ENCODE measurements around the gene ZSWIM3. TPM values are rescaled to one million over a fixed set of nuclear protein-coding genes. Genes with fewer than 3 reads are reported as not detected.
"Not testable (repeated sequence)": the region's sequence is repeated elsewhere in the genome, so short reads cannot be mapped to it uniquely, and the experiment has no call there.

The ZSWIM3 gene
- 7.0 and 7.6 TPM in 2 replicates for polyA plus RNA-seq (2014; cell fraction: cytosol; rRNA removed)
- 6.0 and 6.8 TPM in 2 replicates for polyA plus RNA-seq (2014; cell fraction: nucleus; rRNA removed)

DNA sequence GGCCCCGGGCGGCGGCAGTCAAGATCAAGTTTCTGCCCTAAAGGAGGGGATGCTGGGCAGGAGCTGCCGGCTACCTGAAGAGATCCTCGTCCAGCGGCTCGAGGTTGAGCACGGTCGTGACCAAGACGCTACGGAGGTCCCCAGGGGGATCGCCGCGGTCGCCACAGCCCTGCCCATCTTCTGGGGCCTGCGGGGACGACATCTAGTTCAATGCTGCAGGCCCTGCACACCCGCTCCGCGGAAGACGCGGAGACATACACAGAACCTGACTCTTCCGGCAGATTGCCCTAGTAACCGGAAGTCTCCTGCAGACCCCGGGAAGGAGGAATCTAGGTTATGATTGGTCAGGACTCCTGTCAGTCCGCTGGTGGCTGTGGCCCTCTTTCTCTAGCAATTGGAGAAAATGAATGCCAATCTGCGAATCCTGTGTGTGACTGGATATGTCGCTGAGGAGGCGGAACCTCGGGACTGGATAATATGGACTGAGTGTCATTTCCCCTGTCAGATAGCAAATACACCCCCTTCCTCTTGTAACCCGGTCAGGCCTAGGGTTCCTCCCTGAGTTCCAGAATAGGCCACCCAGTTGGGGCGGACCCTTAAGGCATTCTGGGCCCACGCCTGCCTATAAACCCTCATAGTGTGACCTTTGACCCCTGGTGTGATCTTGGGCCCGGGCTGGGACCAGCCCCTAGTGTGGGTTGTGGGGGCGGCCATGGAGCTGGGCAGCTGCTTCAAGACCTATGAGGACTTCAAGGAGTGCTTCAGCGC lies at the start of gene ZSWIM3, which contains the start of gene ACOT8:
TSS of gene ZSWIM3 (plus strand) at position 501 of the 768 bp plus-strand sequence. CDS start at position 713, 212 bp downstream.
TSS of gene ACOT8 (minus strand) at position 279 of the 768 bp plus-strand sequence. CDS start at position 202, 77 bp downstream.
- peak; percentile 100 for DNase-seq (ENCODE audit: low spot score)

DNA sequence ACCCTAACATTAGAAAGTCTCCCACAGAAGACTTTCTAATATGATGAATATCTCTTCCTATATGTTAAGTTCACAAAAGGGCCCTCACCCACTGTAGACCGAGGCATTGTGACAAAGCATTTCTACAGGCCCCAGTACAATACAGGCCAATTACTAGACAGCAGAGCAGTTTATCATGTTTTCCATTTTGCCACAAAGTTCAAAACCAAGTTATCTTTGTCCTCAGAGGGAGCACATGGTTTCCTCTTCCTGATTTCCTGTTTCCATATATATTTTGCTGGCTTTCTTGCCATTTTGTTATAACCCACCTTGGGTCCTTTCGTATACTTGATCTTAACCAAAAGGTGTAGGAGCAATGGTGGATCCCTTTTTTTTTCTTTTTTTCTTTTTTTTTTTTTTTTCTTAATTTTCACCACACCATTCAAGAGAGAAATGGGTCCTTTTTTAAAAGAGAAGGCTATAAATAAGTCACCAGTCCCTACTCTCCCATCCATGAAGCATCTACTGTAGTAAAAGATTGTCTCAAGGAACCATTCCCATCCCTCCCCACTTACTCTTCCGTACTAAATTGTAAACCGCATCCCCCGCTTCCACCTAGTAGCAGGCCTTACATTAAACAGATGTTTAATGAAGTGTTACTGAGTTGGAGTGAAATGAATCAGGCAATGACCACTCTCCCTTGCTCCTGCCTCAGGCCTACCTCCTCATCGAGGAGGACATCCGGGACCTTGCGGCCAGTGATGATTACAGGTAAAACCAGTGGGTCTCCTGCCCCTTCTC lies 47.0 kb upstream of the ZSWIM3 start:
- no peak for DNase-seq (ENCODE audit: low spot score)

DNA sequence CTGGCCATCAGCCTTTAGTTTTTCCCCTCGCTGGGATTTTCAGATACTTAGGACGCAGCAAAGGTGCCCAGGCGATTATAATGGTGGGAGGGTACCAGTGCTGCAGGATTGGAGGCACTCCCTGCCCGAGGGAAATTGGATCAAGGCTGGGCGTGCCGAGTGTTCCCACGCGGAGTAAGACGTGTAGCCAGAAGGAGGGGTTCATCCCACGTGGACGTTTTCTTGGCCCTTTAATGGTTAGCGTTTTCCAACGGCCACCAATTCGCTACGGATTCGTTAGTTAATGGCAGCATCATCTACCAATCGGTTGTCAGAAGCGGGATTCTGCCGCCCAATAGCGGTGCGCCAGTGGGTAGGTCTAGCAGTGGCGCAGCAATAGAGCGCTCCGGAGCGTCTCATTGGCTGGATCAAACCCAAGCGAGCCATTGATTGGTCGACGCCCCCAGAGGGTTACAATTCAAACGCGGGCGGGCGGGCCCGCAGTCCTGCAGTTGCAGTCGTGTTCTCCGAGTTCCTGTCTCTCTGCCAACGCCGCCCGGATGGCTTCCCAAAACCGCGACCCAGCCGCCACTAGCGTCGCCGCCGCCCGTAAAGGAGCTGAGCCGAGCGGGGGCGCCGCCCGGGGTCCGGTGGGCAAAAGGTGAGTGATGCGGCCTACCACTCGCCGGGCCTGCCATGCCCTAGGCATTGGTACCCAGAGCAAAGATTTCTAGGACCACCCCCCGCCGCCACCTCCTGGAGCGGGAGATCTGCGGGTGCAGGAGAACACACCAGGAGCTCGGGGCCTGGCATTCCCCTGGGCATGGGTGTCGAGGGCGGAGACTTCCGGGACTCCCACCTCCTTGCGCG lies 45.0 kb upstream of the ZSWIM3 start, which contains the start of gene UBE2C:
TSS of gene UBE2C (plus strand) at position 488 of the 849 bp plus-strand sequence. CDS start at position 540, 52 bp downstream.
- DNase-seq (ENCODE audit: low spot score) = peak; percentile 100

DNA sequence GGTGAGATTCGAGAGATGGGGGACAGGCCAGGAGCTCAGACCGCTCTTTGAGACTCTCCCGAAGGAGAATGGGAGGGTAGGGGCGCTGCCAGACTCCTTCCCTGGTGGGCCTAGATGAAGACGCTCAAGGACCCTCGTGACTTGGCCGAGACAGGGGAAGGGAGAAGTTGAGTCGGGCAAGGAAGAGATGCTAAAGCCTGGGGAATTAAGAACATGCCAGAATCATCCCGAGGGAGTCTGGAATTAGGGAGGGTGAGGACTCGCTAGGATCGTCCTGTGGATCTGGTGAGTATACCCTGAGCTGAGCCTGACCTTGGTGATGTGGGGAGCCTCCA lies 44.4 kb upstream of the ZSWIM3 start:
- DNase-seq (ENCODE audit: low spot score) = no peak

DNA sequence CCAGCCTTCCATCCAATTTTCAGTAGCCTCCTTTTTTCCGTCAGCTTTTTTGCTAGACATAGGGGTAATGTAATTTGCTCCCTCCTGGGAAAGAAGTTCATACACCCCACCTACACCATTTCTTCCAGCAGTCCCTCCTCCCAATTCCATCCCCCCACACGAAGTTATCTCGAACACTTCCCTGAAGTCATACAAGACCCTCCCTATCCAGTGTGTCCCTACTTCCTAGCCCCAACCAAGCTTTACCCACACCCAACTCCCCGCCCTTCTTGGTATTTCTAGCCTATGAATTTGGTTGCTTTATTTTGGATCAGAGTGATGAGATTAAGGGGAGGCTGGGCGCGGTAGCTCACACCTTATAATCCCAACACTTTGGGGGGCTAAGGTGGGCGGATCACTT lies 43.9 kb upstream of the ZSWIM3 start:
- DNase-seq (ENCODE audit: low spot score) = no peak

DNA sequence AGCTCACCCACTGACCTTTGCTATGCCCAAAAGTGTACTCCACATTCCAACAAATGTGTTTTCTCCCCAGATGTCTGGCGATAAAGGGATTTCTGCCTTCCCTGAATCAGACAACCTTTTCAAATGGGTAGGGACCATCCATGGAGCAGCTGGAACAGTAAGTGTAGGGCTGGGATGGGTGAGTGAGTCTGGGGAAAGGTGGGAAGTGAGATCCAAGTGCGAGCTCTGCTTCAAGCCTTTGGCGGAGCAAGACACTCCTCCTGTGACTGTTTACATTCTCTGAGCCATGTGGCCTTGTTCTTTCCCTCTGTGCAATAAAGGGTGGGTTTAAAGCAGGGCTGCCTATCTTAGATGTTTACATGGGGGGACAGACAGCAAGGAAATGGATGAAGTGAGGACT lies 43.1 kb upstream of the ZSWIM3 start:
- no peak for DNase-seq (ENCODE audit: low spot score)

DNA sequence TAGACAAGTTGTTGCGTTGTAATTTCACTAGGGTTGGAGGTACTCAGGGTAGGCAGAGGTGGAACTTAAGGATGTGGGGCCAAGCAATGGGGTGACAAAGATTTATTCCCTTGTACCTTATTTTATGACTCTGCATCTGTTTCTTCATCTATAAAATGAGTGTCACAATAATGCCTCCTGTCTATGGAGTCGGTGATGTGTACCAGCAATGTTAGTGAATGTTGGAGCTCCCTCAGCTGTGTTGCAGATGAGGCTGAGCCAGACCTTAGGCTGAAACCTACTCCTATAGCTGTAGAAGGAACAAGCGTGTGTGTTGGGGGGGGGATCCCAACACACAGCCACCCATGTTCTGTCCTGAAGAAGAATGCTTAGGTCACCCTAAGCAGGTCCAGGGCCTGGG lies 40.5 kb upstream of the ZSWIM3 start:
- no peak for DNase-seq (ENCODE audit: low spot score)

DNA sequence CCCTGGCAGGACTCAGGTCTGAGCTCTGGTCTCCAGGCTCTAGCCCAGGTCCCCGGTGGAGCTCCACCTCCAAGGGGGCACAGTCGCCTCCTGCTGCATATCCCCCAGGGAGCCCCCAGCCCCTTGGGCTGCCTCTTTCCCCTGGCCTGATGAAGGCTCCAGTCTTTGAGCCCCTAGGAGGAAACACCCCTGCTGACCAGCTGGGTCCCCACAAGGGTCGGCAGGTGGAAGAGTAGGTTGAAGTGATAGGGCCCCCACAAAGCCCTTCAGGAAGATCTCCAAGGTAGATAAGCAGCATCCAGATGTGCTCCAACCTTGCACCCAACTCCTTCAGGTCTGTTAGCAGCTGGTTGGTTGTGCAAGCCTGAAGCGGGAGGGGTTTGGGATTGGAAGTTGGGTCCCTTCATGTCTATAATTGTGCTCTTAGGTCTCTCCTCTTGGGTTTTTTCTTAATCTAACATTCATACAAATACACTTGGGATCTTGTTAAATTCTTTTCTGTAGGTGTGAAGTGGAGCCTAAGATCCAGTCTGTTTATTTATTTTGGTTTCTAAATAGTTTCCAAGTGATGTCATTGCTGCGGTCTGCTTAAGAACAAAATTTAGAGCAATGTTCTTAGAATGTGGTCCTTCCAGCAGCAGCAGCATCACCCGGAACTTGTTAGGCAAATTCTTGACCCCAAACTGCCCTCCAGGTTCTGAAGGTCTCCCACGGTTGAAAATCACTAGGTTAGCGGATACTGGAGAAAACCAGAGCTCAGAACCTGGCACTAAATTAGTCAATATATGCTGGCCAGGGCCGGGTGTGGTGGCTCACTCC lies 39.8 kb upstream of the ZSWIM3 start:
- no peak for DNase-seq (ENCODE audit: low spot score)

DNA sequence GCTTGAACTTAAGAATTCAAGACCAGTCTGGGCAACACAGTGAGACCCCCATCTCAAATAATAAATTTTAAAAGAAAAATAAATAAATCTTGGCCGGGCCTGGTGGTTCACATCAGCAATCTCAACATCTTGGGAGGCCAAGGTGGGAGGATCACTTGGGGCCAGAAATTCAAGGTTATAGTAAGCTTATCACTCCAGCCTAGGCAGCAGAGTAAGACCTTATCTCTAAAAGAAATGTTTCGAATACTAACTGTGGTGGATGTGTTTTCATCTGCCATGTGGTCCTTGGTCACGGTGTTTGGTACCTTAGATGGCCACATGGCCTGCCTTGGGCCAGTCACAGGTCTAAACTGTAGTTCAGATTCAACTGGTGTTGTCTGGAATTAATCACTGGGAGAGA lies 39.2 kb upstream of the ZSWIM3 start:
- DNase-seq (ENCODE audit: low spot score) = no peak

DNA sequence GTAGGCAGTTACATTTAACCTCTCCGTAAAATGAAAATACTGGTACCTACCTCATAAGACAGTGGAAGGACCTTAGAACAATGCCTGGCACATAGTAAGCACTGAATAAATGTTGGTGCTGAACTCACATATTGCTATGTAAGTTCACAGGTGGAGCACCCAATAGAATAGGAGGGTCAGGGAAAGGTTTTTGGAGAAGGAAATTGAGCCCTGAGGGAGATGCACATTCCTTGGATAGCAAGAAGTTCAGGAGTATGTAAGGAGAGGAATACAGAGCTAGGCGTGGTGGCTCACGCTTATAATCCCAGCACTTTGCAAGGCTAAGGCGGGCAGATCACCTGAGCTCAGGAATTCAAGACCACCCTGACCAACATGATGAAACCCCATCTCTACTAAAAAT lies 37.9 kb upstream of the ZSWIM3 start:
- no peak for DNase-seq (ENCODE audit: low spot score)

DNA sequence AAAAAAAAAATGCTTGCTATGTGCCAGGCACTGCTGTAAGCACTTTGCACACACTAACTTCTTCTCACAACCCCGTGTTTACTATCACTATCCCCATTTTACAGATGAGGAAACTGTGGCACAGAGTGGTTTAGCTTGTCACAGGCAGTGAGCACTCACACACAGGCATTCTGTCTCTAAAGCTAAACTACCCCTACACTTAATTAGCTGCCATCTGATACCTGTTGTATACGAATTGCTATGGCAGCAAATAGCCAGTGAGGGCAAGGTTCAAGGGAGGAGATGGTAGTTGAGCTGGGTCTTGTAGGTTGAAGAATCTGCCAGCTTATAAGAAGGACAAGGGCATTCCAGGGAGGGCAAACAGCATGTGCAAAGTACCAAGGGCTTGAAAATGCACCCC lies 35.5 kb upstream of the ZSWIM3 start:
- no peak for DNase-seq (ENCODE audit: low spot score)

DNA sequence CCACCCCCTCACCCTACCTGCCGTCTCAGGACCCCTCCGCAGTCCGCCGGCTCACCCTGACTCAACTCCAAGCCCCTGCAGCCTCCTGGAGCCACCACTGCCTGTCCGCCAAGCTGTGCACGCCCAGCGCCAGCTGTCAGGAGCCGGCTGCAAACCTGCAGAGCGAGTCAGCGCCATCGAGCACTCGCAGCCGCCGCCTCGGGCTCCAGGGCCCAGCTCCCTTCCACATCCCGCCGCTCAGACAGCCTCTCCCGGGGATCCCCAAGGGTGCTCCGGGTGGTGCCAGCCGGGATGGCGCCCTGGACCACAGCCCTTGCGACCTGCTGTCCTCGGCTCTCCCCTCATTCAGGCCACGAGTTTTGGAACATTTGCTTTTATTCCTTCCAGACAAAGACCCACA lies 34.6 kb upstream of the ZSWIM3 start:
- DNase-seq (ENCODE audit: low spot score) = peak; percentile 69

DNA sequence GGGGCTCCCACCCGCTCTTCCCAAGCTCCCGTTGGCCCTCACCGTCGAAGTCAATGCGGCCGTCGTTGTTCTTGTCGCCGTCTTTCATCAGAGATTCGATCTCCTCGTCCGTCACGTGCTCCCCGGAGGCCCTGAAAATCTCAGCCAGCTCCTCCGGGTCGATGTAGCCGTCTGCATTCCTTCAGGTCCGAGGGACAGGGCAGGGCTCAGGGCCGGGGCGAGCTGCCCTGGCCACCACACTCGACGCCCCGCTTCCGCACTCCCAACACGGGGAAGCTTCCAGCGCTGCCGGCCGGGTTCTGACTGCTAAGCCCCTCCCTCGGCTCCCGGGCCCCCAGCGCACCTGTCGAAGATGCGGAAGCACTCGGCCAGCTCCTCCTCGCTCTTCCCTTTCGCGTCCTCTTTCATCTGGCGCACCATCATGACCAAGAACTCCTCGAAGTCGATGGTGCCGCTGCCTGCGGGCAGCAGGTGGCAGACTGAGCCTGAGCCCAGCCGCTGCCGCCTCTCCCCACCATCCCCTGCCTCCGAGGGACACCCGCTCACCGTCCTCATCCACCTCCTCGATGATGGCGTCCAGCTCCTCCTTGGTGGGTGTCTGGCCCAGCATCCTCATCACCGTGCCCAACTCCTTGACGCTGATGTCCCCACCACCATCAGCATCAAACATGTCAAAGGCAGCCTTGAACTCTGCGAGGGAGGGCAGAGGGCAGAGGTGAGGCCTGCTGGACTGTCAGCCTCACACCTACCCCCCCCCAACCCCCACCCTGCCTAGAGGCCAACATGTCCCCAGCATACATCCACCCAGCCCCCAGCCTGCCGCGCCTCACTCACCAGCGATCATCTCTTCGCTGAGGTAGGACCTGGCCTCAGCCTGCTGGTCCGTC lies 33.2 kb upstream of the ZSWIM3 start:
- DNase-seq (ENCODE audit: low spot score) = peak; percentile 68

DNA sequence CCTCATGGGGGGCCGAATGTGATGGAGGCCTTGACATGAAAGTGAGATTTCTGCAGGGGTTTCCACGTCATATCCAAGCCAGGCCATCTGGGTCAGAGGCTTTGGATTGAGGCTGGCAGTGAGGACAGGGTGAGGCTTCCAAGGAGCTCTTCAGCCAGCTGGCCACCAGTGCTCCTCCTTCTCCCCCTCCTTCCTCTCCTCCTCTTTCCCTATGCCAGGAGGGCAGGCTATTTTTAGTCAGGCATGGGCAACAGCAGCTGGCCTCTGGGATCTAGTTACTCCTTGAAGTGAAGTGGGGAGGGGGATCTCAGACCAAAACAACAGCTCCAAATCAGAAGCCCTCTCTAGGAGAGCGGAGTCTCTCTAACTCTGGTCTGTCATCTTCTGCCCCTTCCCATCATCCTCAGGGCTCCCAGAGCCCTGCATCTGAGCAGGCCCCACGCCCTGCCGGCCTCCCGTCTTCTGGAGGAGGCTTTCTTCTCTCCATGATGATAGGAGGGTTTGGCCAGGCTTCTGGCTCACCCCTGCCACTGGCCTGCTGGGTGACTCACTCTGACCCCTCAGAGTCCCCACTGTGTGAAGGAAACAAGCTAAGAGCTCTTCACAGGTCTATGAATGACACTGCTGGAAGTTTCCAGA lies 30.9 kb upstream of the ZSWIM3 start:
- DNase-seq (ENCODE audit: low spot score) = peak; percentile 70

DNA sequence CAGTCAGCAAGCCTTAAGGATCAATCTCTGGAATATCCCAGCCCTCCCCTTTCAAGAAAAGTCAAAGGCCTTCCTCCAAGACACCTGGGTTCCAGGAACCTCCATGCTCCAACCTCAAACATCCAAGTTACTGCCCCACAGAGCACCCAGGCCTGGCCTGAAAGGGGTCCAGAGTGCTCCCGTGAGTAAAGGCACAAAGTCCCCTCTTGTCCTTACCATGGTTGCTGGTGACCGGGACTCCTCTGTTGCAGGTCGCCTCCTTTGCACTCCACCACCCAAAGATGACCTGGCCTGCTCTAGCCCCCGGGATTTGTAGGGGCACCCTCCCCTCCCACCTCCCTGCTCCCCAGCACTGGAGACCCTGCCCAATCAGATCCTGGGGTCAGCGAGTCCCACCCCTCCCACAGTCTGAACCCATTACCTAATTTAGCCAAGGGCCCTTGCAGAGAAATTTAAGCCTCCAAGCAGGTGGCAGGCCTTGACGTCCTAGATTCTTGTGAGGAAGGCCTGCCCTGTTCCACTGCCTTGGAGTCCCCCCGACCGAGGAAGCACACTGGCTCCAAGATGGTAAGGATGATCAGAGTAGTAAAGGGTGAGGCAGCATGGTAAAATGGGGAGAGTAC lies 30.3 kb upstream of the ZSWIM3 start, which contains the start of gene TNNC2:
TSS of gene TNNC2 (minus strand) at position 283 of the 623 bp plus-strand sequence. CDS start at position 219, 64 bp downstream.
- no peak for DNase-seq (ENCODE audit: low spot score)

DNA sequence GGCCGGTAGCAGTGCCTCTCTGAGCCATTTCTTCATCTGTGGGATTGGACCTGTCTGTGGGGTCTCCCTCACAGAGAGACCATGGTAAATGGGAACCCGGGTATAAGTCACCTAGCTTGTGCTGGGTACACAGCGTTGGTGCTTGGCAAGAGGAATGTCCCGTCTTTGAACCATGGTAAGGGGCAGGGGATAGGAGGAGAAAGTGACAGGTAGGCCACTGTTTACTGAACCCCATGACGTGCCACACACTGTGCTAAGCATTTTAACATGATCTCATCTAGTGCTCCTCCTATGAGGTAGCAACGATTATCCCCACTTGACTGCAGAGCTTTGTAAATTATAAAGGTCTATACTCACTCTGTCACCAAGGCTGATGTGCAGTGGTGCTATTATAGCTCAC lies 29.7 kb upstream of the ZSWIM3 start:
- no peak for DNase-seq (ENCODE audit: low spot score)

DNA sequence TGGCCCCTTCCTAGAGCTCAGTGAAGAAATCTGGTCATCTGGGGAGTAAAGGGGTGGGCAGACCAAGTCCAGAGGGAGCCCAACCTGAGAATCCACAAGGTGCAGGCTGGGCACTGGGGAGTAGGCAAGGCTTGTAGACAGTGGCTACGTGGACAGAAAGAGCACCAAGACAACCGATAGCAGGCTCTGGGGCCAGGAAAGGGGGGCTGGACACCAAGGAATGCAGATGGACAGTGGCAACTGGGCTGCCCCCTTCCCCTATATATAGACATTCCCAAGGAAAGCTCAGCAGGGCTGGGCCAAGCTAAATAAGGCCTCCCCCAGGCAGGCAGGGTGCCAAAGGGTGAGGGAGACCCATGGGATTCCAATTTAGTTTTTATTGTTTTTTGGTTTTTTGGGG lies 28.8 kb upstream of the ZSWIM3 start:
- DNase-seq (ENCODE audit: low spot score) = no peak

DNA sequence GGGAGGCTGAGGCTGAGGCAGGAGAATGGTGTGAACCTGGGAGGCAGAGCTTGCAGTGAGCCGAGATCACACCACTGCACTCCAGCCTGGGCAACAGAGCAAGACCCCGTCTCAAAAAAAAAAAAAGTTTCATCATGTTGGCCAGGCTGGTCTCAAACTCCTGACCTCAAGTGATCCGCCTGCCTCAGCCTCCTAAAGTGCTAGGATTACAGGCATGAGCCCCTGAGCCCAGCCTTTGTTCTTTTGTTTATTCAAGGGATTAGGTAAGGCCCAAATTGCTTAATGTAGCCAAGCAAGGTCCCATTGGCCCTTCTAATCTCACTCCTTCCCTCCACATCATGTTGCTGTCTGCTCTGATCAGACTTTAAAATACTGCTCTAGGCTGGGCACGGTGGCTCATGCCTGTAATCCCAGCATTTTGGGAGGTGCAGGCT lies 27.7 kb upstream of the ZSWIM3 start:
- not testable (repeated sequence) for DNase-seq (ENCODE audit: low spot score)

DNA sequence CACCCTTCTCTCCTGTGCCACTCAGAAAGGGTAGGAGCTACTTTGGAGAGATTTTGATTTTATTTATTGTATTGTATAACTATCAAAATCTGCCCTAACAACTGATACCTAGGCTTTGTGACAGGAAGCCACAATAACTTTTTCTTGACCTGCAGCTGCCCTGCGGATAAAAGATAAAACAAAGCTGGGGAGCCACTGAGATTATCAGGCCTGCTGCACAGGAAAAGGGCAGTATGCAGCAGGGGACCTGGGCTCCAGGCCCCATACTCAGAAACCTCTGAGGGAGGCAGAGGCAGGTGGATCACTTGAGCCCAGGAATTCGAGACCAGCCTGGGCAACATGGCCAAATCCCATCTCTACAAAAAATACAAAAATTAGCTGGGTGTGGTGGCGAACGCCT lies 24.8 kb upstream of the ZSWIM3 start:
- DNase-seq (ENCODE audit: low spot score) = no peak

Data from SK-N-DZ (cell line).